Measurements from ENCODE around the gene CDCP1. TPM values are rescaled to one million over a fixed set of nuclear protein-coding genes. Genes with fewer than 3 reads are reported as not detected.

CDCP1 gene
- total and polyA plus RNA-seq, 7 donors: 0.01 to 1.4 (median 0.27) TPM

GRCh38 chr3:45097296-45097883 lies 48.8 kb downstream of the CDCP1 start:
- no peak for TF ChIP-seq CTCF (IDR thresholded peaks at IDR 0.05)
- no peak for ATAC-seq
- no peak overlapping the region for H3K4me3 ChIP-seq

GRCh38 chr3:45095916-45096526 lies 50.2 kb downstream of the CDCP1 start:
- H3K4me3 ChIP-seq: no peak overlapping the region
- WGBS, 3 donors: 78 to 79% (median 79%) methylated on average over 7 of the region's 7 CpGs
- no peak overlapping the region for H3K27ac ChIP-seq
- ATAC-seq (no peak), DNase-seq (no peak)
- no peaks in the 10 kb centered on the region for H3K9me3 ChIP-seq
- H3K4me1 ChIP-seq: no peaks in the 10 kb centered on the region
- no peak for TF ChIP-seq CTCF (IDR thresholded peaks at IDR 0.05)
- intact Hi-C loops (cut with DNase I): no loop called here
- H3K36me3 ChIP-seq (ENCODE audit: insufficient read depth in 1 of 2, low read depth in 1 of 2): no peaks in the 10 kb centered on the region
- H3K27me3 ChIP-seq (ENCODE audit: insufficient read depth in 3 of 3, low read length in 2 of 3): no peaks in the 10 kb centered on the region

More at GRCh38 chr3:45097296-45097883, 48.8 kb downstream of the CDCP1 start:
- Histone ChIP-seq H3K27me3 (ENCODE audit: insufficient read depth in 3 of 3, low read length in 2 of 3) (no peaks in the 10 kb centered on the region), H3K27ac (no peak overlapping the region), H3K9me3 (no peaks in the 10 kb centered on the region), H3K4me1 (no peaks in the 10 kb centered on the region), H3K36me3 (ENCODE audit: insufficient read depth in 1 of 2, low read depth in 1 of 2) (no peaks in the 10 kb centered on the region)
- DNase-seq: no peak
- intact Hi-C loops (cut with DNase I): no loop called here
- 60 to 65% (median 64%) methylated on average over 6 of the region's 6 CpGs for WGBS, 3 donors

- ATAC-seq (no peak), DNase-seq (no peak)
- Histone ChIP-seq H3K27me3 (ENCODE audit: insufficient read depth in 3 of 3, low read length in 2 of 3) (no peaks in the 10 kb centered on the region), H3K9me3 (no peaks in the 10 kb centered on the region), H3K4me3 (no peak overlapping the region), H3K27ac (no peak overlapping the region), H3K4me1 (no peaks in the 10 kb centered on the region), H3K36me3 (ENCODE audit: insufficient read depth in 1 of 2, low read depth in 1 of 2) (no peaks in the 10 kb centered on the region)
- TF ChIP-seq CTCF (IDR thresholded peaks at IDR 0.05): no peak
- WGBS, 3 donors: 79% methylated on average over 8 of the region's 8 CpGs
- intact Hi-C loops (cut with DNase I): no loop called here
These were observed 53.0 kb downstream of the CDCP1 start for GRCh38 chr3:45093176-45093575.

- no peaks in the 10 kb centered on the region for H3K4me1 ChIP-seq
- H3K36me3 ChIP-seq (ENCODE audit: insufficient read depth in 1 of 2, low read depth in 1 of 2): no peaks in the 10 kb centered on the region
- TF ChIP-seq CTCF (IDR thresholded peaks at IDR 0.05): no peak
- WGBS, 3 donors: 38 to 53% (median 43%) methylated on average over 12 of the region's 12 CpGs
- ATAC-seq: no peak
- no peaks in the 10 kb centered on the region for H3K27me3 ChIP-seq (ENCODE audit: insufficient read depth in 3 of 3, low read length in 2 of 3)
- H3K9me3 ChIP-seq: no peaks in the 10 kb centered on the region
- no peak overlapping the region for H3K27ac ChIP-seq
- no peak overlapping the region for H3K4me3 ChIP-seq
- intact Hi-C loops (cut with DNase I): no loop called here
- no peak for DNase-seq
These were observed 53.8 kb downstream of the CDCP1 start for GRCh38 chr3:45092132-45093031.

All from psoas muscle (tissue), 8 donors.